Caki2 (cell line): Measurements from ENCODE around the gene BRI3BP. TPM values are rescaled to one million over a fixed set of nuclear protein-coding genes. Genes with fewer than 3 reads are reported as not detected.
"Not testable (repeated sequence)": the region's sequence is repeated elsewhere in the genome, so short reads cannot be mapped to it uniquely, and the experiment has no call there.

Experiments
- DNase-seq: peaks from one replicate; pipeline ENCODE4 v3.0.0-alpha.2; 2015; ENCODE audit warnings: low read depth
- in situ Hi-C: cut with HindIII; loops from 2 replicates; pipeline ENCODE4 v1.10.0; 2016; ENCODE audit warnings: low sequenced_read_pairs, low pct_unique_long_range_greater_than_20kb, mixed read lengths
- total RNA-seq: library from RNA; depleted of rRNA; stranded (reverse); fragments of >200 nt; shearing (Covaris generic); gene quantifications from 2 replicates; pipeline ENCODE4 v1.2.3, GENCODE V29; 2014; ENCODE audit warnings: low replicate concordance

BRI3BP gene
- total RNA-seq, 1 experiment from 2014 or later, result 12.6 TPM

GRCh38 chr12:125013816-125014442 is 20.5 kb downstream of the BRI3BP start:
- in situ Hi-C loops, result no loop called here
- DNase-seq, result no peak

- in situ Hi-C loops, result no loop called here
- no peak for DNase-seq
Measured at GRCh38 chr12:125014526-125014925, 21.1 kb downstream of the BRI3BP start.

- DNase-seq, result no peak
- in situ Hi-C loops, result no loop called here
Measured at GRCh38 chr12:125015680-125016310, 22.4 kb downstream of the BRI3BP start.

GRCh38 chr12:125017801-125018200 is 24.4 kb downstream of the BRI3BP start:
- no peak for DNase-seq
- in situ Hi-C loops, result no loop called here

- no peak for DNase-seq
- in situ Hi-C loops, result no loop called here
Measured at GRCh38 chr12:125018356-125018755, 24.9 kb downstream of the BRI3BP start.

- no peak for DNase-seq
- in situ Hi-C loops, result no loop called here
Measured at GRCh38 chr12:125021096-125021495, 27.7 kb downstream of the BRI3BP start.

GRCh38 chr12:125021771-125022170 is 28.3 kb downstream of the BRI3BP start:
- in situ Hi-C loops, result no loop called here
- DNase-seq, result no peak

- no peak for DNase-seq
- in situ Hi-C loops, result no loop called here
Measured at GRCh38 chr12:125023065-125023464, 29.6 kb downstream of the BRI3BP start.

- in situ Hi-C loops, result no loop called here
- no peak for DNase-seq
Measured at GRCh38 chr12:125024949-125025563, 31.6 kb downstream of the BRI3BP start.

GRCh38 chr12:125025606-125026235 is 32.3 kb downstream of the BRI3BP start:
- in situ Hi-C loops, result no loop called here
- DNase-seq, result no peak

GRCh38 chr12:125028106-125028505 is 34.7 kb downstream of the BRI3BP start:
- no peak for DNase-seq
- in situ Hi-C loops, result no loop called here

GRCh38 chr12:125029761-125030358 is 36.4 kb downstream of the BRI3BP start:
- DNase-seq, result no peak
- in situ Hi-C loops, result no loop called here

GRCh38 chr12:125031471-125031870 is 38.0 kb downstream of the BRI3BP start:
- in situ Hi-C loops, DNase-seq: not testable (repeated sequence)

GRCh38 chr12:125032466-125033152 is 39.2 kb downstream of the BRI3BP start:
- no peak for DNase-seq
- in situ Hi-C loops, result no loop called here

- in situ Hi-C loops, result no loop called here
- no peak for DNase-seq
Measured at GRCh38 chr12:125033288-125033687, 39.8 kb downstream of the BRI3BP start.

- DNase-seq, result no peak
- in situ Hi-C loops, result no loop called here
Measured at GRCh38 chr12:125038976-125039625, 45.7 kb downstream of the BRI3BP start.

- in situ Hi-C loops, result no loop called here
- DNase-seq, result no peak
Measured at GRCh38 chr12:125049093-125049458, 55.6 kb downstream of the BRI3BP start.

GRCh38 chr12:125050446-125050845 is 57.0 kb downstream of the BRI3BP start:
- in situ Hi-C loops, result no loop called here

More at GRCh38 chr12:125050446-125050845, 57.0 kb downstream of the BRI3BP start:
- no peak for DNase-seq
